NCI-H510A (cell line): ENCODE measurements around the gene PCDHGC5.

Source experiments
- DNase-seq: peaks from one replicate; lab custom pipeline; 2025; lab: John Stamatoyannopoulos, UW

The PCDHGC5 gene

DNA sequence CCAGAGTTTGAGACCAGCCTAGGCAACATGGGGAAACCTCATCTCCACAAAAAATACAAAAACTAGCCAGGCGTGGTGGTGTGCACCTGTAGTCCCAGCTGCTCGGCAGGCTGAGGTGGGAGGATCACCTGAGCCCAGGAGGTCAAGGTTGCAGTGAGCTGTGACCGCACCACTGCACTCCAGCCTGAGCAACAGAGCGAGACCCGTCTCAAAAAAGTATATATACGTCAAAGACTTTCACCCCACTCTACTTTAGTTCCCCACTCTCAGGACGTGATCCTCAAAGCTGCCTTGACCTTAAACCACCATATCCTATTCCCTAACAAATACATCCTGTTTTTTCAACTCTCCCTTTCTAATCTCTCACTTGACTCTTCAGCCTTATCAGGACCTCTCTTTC lies 41.0 kb downstream of the PCDHGC5 start:
- DNase-seq, result no peak

DNA sequence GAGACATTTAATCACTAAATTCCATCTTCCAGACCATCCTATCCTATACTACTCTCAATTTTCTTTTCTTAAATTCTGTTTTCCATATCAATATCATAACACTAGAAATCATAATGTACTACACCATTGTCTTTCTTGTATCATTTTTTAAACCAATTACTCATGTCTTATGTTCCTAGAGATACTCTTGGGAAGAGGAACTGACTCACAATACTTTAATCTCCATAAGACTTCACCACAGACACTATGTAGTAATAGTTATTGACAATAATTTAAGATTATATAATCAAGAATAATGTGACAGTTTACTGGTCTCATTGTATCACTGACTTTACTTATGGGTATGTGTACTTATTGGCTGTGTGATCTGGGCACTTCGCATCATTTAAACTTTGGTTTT lies 43.8 kb downstream of the PCDHGC5 start:
- no peak for DNase-seq

GRCh38 chr5:141533897-141534296 lies 45.0 kb downstream of the PCDHGC5 start:
- DNase-seq, result no peak

GRCh38 chr5:141534492-141535213 lies 45.8 kb downstream of the PCDHGC5 start:
- DNase-seq, result no peak
